Right lobe of liver (tissue), 4 donors: ENCODE results near the gene GRAP2.

ENCODE experiments used
- CTCF ChIP-seq, 4 donors: fragments of 200-600 bp in 3 of 4; fragments of 450-650 bp in 1 of 4; IDR thresholded peaks; one replicate each; pipeline versions ENCODE4 v1.5.1 to v1.8.0; 2016 to 2022; ENCODE audit warnings: antibody characterized with exemption in 4 of 4, mild to moderate bottlenecking in 2 of 4
- POLR2A ChIP-seq: fragments of 450-650 bp; IDR thresholded peaks from one replicate; pipeline ENCODE4 v1.6.1; 2017; ENCODE audit warnings: antibody characterized with exemption, mild to moderate bottlenecking
- donor health status: DM: no; HTN: no; CAD: no.
- donor health status: DM: no; HTN: no; CAD: no.
- donor health status: DM: no; HTN: yes; CAD: no.

GRCh38 chr22:39970742-39971141 lies 69.9 kb downstream of the GRAP2 start:
- no peak for TF ChIP-seq CTCF (IDR thresholded peaks at IDR 0.05)
- TF ChIP-seq POLR2A = no peak
